Retinal pigment epithelial cell (primary cell): ENCODE data around the gene TRPM3.

Experiments
- DNase-seq: peaks from one replicate; pipeline ENCODE4 v3.0.0-alpha.2; 2010; ENCODE audit warnings: low read depth
- H3K4me3 ChIP-seq: 2 replicates; pipeline ENCODE4 v1.5.1; 2011; ENCODE audit warnings: mild to moderate bottlenecking, low read length, control low read depth, moderate library complexity
- CTCF ChIP-seq: conservative IDR thresholded peaks from 2 replicates; pipeline ENCODE4 v1.5.1; 2011; ENCODE audit warnings: low read depth, low read length, control low read depth, inconsistent platforms

The TRPM3 gene

DNA sequence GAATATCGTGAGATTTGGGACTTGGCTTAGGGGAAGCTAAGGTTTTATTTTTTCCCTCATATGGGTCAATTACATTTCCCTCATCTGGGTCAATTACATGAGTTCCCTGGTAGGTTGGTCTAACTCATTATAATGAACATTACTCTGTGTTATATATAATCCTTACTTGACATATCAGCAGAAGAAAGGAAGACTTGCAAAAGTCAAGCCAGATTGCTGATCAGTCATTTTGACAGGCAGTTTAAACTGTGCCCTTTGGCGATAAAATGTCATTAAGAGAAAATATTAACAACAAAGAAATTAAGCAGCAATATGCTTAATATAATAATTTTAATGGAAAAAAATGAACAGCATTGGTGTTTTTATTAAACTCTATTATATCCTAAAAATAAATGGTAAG lies 23.1 kb upstream of the TRPM3 start:
- TF ChIP-seq CTCF, result no peak
- no peak overlapping the region for H3K4me3 ChIP-seq
- DNase-seq, result no peak

DNA sequence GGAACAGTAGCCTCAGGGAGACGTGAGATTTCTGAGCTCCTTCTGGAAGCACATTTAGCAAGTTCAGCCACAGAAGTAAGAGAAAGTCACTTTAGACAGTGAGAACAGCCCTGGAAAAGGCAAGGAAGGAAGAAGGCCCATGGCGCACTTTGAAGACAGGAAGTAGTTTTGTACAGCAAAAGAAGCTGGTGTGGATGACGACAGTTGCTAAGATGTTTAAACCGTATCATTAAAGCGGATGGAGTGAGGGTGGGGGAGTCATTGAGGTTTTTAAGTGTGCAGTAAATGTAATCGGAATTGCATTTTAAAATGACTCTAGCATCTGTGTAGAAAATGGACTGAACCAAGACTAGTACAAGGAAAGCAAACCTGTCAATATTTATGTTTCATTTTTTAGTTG lies 15.3 kb upstream of the TRPM3 start:
- H3K4me3 ChIP-seq, result no peak overlapping the region
- TF ChIP-seq CTCF, result no peak
- DNase-seq, result no peak

- no peak overlapping the region for H3K4me3 ChIP-seq
- DNase-seq, result no peak
- no peak for TF ChIP-seq CTCF
Observed at GRCh38 chr9:71131145-71131544, 9.7 kb upstream of the TRPM3 start.

- H3K4me3 ChIP-seq, result no peak overlapping the region
- no peak for TF ChIP-seq CTCF
- DNase-seq, result no peak
Observed at GRCh38 chr9:71130521-71130920, 9.1 kb upstream of the TRPM3 start.

GRCh38 chr9:71128796-71129195 lies 7.4 kb upstream of the TRPM3 start:
- TF ChIP-seq CTCF, result no peak
- no peak overlapping the region for H3K4me3 ChIP-seq
- no peak for DNase-seq

GRCh38 chr9:71127301-71127700 lies 5.9 kb upstream of the TRPM3 start:
- H3K4me3 ChIP-seq, result no peak overlapping the region
- no peak for DNase-seq
- TF ChIP-seq CTCF, result no peak

DNA sequence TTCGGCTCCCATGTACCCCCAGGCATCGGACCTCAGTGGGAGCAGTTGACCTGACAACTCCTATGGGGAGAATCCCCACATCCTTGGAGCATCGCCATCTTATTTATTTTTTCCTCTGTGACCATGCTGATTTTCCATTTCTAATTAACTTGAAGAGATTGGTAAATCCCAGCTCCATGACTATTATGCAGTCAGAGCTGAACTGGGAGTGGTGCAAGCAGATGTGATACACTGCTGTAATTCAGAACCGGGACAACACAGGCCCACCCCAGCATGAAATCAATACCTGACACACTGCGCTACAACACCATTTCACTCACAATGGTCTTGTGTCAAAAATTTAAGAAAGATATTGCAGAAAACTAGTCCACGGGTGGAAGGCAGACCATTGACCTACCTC lies 1.0 kb upstream of the TRPM3 start:
- no peak for TF ChIP-seq CTCF
- DNase-seq, result no peak
- no peak overlapping the region for H3K4me3 ChIP-seq
